Measurements from ENCODE around the gene VAV2.
"Not testable (repeated sequence)": the region's sequence is repeated elsewhere in the genome, so short reads cannot be mapped to it uniquely, and the experiment has no call there.

Gene VAV2

GRCh38 chr9:133916159-133916541 lies 76.0 kb downstream of the VAV2 start:
- no peak for DNase-seq (ENCODE audit: low spot score)

GRCh38 chr9:133915534-133916158 lies 76.5 kb downstream of the VAV2 start:
- DNase-seq (ENCODE audit: low spot score), result no peak

DNA sequence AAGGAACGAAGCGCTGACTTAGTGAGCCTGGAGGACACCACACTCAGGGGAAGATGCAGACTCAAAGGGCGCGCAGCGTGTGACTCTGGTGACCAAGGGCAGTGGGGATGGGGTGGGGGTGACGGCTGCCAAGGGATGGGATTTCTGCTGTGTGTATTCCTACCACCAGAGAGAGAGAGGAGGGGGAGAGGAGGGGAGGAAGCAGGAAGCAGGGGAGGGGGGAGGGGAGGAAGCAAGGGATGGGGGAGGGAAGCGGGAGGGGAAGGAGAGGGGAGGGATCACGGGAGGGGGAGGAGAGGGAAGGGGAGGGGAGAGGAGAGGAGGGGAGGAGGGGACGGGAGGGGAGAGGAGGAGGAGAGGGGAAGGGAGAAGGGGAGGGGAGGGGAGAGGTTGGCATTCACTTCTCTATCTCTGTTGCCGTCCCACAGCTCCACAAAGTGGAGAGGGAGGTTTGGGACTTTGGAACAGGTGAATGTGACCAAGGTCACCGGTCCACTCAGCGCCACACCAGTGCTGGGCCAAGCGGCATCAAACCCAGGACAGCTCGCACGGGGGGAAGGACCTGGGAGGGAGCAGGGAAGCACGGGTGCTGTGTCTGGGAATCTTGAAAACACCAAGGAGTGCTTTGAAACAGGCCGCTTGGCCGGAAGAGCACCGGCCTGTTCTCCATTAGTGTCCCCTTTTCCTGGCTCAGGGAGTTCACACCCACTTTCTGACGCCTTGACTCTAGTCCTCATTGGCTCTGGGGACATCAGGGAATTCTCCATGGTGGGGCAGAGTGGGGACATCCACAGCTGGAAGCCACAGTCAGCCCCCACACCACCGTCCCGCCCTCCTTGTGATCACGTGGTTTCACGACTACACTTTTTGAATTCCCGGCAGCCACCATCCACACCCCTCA lies 77.4 kb downstream of the VAV2 start:
- no peak for DNase-seq (ENCODE audit: low spot score)

GRCh38 chr9:133913571-133914369 lies 78.4 kb downstream of the VAV2 start:
- DNase-seq (ENCODE audit: low spot score), result no peak

DNA sequence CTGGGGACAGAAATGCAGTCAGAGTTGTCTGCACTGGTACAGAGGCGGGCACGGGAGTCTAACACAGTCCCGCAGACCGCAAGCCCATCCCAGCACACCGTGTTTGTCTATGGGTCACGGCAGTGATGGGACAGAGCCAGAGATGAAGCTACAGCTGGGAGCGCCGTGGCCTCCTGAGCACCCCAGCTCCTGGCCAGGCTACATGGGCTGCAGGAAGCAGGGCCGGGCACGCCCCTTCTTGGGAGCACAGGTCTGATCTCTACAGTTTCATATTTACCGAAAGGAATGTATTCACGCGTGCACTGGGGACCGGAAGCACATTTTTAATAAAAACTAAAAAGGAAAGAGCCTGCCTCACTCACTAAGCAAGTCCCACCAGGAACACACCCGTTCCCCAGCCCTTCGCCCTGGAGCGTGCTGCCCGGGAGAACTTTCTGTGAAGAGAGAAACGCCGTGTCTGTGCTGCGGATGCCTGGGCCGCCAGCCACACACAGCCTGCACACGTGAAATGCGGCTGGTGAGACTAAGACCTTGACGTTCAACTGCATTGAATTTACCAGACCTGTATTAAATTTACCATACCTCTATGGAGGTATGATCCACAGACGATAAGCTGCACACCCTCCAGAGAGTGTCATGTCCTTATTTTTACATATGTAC lies 81.1 kb downstream of the VAV2 start:
- DNase-seq (ENCODE audit: low spot score), result no peak

- DNase-seq (ENCODE audit: low spot score), result no peak
These were observed 84.9 kb downstream of the VAV2 start for GRCh38 chr9:133906932-133907910.

DNA sequence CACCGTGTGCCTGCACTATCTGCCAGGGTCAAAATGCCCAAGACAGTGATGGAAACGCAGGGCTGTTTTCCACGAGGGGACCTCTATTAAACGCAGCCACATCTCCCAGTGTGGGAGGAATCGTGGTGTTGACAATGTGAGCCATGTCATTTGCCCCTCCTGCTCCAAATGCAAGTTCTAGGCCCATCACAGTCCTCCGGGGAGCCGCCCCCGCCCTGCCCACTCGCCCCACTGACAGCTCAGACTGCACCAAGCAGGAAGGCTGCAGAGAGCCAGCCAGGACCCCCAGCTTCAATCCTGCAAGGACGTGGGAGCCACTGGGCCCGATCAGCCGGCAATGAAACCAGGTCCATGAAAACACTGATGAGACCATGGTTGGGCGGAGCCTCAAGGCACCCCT lies 85.9 kb downstream of the VAV2 start:
- no peak for DNase-seq (ENCODE audit: low spot score)

DNA sequence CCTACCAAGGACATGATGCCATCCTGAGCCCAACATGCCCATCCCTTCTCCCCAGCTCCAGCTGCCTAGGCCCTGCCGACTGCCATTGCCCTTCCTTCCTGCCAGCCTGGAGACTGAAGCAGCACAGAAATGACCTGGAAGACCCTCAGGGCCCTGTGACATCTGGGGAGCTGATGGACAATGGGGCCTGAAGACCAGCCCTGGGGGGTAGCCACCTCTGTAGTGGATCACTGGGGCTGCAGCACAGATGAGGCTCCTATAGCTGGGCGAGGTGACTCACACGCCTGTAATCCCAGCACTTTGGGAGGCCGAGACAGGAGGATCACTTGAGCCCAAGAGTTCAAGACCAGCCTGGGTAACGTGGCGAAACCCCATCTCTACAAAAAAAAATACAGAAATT lies 86.6 kb downstream of the VAV2 start:
- DNase-seq (ENCODE audit: low spot score), result no peak

DNA sequence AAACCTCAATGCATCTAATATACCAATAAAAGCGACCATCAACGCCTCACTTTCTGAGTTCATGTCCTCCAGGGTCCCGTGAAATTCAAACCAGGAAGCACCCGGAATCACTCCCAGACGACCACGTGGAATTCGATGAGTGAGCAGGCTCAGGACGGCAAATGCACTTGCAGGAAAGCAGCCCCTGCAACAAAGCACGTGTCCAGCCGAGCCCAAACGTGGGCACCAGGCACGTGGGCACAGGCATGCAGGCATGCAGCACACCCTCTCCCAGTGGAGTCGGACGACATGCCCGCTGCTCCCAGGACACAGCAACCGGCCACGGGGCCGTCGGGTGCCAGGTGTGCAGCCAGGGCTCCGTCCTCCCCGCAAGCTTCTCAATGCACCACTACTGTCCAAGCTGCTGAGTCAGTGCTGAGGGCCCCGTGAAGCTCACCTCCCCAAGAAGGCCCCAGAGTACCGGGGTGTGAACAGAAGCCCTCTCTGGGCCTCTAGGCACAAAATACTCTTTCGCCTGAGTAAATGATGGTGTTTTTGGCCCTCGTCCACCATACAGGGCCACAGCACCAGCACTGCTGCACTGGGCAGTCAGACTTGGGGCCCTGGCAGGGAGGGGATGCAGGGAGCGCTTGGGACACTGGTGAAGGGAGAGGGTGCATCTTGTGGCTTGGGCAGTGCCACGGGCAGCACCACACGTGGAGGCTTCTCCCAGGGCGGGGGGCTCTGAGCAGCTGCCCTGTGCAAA lies 87.6 kb downstream of the VAV2 start:
- no peak for DNase-seq (ENCODE audit: low spot score)

DNA sequence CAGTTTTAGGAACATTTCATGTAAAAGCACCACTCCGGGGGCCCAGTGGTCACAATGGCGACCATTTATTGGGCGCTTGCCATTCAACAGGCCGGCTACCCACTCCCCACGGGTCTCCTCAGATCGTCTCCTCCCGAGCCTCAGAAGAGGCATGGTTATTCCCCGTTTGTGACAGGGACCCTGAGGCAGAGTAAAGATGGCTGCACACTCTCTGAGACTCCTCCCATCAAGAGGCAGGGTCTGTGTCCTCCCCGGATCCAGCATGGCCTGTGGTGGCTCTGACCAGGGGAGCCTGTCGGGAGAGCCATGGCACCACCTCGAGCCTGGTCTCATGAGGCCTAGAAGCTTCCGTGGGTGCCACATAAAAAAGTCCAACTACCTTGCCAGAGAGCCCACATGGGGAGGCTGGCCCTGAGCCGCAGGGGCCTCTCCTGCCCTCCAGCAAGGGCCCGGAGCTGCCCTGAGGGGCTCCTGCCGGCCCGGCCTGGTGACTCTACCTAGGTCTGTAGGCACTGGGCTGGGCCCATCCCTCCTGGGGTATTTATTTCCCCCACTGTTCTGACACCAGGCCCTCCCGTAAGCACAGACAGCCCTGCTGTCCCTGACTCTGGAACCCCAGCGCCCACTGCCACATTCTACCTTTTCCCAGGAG lies 90.8 kb downstream of the VAV2 start:
- no peak for DNase-seq (ENCODE audit: low spot score)

DNA sequence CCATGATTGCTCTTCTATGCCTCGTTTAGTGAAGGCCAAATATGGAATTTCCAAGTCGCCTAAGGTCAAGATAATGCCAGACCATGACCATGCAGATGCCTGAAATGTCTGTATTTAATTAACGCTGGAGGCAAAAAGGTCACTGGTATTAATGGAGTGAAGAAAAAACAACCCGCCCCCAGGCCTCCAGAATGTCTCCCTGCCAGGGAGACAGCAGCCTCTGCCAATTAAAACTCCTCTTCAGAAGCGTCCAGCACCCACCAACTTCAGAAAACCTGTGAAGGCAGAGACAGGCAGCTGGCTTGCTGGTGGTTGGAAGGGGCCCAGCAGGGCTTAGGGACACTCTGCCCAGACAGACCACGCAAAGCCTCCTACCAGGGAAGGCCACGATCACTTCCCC lies 94.4 kb downstream of the VAV2 start:
- no peak for DNase-seq (ENCODE audit: low spot score)

GRCh38 chr9:133896007-133896406 lies 96.1 kb downstream of the VAV2 start:
- DNase-seq (ENCODE audit: low spot score), result not testable (repeated sequence)

DNA sequence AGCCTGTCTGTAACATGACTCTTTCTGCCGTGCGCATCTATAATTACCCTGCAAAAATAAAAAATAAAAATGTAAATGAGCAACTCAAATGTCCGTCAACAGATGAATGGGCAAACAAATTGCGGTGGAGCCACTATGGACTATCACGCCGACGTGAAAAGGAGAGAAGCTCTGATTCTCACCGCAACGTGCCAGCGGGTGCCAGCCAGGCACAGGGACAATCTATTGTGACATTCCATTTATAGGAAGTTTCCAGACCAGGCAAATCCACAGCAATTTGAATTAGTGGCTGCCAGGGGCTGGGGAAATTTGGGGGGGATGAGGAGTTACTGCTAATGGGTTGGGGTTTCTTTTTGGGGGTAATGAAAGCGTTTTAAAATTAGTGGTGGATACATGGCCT lies 96.8 kb downstream of the VAV2 start:
- no peak for DNase-seq (ENCODE audit: low spot score)

DNA sequence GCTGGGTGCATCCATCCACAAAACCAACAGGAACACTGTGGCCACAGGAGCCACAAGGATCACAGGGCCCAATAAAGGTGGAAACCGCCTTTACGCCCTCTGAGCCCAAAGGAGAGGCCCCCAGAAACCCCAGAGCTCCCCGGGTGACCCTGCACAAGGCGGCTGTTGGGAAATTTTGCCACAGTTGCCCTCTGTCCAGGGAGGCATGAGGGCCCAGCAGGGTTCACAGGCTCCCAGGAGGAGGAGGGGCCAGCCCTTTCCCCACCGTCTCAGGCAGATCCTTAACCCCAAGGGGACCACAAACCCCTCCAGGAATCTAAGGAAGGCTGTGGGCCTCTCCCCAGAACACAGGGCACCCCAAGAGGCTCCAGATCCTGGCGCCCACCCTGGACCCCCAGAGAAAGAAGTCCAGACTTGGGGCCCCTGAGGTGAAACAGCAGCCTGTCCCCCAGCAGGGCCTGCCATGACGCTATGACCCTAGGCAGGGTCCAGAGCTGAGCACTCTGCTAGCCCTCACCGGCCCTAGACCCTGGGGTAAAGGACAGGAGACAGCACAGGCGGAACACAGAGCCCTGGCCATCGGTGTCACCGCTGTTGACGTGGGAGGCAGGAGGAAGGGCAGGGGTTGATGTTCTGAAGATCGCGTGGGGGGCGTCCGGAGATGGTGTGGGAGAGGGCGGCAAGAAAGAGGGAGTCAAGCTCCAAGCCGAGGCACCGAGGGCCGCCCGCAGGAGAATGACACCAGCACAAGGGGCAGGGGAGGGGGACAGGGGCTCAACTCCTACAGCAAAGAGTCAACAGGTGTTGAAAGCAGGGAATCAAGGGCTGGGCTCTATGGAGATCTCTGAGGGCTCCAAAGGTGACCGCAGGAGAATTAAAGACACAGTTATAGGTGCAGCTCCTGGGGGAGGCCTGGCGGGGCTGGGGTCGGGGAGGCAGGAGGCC lies 97.5 kb downstream of the VAV2 start:
- no peak for DNase-seq (ENCODE audit: low spot score)

DNA sequence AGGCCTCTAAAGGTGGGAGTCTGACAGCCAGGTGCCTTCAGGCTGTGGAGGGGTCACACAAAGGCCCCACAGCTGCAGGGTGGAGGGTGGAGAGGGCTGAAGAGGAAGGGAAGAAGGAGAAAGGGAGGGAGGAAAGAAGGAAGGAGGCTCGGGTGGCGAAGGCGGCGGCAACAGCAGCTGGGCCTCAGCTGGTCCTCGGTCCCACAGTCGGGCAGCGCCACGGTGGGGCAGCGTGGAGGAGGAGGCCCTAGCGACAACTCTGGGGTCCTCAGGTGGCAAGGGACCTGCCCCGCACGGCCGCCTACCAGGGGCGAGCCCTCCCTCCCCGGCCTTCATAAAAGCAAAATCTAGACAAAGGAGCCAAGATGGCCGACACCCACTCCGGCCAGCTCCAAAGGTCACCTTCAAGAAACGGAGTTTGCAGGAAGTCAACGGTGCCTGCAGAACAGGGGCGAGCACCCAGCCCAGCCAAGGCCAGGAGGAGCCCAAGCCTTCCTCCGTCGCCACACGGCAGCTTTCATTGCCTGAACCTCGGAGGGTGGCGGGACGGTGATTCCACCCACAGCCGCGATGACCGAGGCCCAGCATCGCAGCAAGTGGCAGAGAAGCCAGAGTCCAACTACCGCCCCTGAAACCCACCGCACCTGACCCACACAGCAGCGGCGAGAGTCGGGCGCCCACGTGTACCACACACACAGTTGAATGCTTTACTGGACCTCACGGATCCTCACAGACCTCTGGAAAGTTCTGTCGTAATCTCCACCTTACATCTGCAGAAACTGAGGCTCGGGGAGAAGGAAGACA lies 98.7 kb downstream of the VAV2 start:
- DNase-seq (ENCODE audit: low spot score), result no peak

DNA sequence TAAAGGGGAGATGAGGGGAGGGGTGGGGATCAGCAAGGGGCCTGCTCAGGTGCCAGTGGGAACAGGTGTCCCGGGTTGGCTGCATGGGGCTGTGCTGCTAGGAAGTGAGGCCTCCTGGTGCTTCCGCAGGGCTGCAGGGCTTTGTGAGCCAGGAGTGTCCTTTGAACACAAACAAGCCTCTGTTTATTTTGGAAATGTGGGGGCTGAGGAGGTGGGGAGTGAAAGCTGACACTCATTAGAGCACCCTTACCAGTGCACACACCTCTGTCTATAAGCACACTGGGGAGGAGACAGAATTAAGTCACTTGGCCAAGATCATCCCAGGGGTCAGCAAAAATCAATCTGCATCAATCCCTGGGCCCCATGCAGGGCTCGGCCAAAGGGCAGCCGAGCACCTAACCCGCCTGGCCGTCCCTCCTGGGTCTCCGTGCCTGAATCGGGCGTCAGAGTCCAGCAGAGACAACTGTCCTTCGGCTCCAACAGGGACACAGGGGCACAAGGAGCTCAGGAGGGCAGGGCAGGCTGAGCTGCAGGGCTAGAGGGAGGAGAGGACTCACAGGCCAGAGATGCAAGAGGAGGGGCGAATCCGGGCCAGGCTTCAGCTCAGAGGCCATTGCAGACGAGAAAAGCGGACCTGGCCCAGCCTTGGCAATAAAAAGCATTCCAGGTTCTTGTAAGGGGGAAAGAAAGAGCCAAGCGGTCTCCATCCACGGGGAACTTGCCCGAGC lies 99.8 kb downstream of the VAV2 start:
- DNase-seq (ENCODE audit: low spot score), result no peak

DNA sequence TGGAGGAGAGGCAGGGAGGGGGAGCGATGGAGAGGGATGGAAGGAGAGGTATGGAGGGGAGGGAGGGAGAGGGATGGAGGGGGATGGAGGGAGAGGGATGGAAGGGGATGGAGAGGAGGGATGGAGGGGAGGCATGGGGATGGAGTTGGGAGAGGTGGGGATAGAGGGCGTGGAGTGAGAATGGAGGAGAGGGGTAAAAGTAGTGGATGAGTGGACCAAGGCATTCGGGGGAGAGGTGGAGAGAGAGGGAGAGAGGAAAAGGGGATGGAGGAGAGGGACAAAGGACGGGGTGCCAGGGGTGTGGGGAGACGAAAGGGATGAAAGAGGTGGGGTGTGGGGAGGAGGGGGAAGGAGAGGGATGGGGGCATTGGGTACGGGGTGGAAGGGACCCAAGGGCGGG lies 100.4 kb downstream of the VAV2 start:
- no peak for DNase-seq (ENCODE audit: low spot score)

All from kidney capillary endothelial cell (primary cell).